H9 (cell line): ENCODE results near the gene SCN10A. TPM values are rescaled to one million over a fixed set of nuclear protein-coding genes. Genes with fewer than 3 reads are reported as not detected.

Source experiments
- DNase-seq: peaks from one replicate; pipeline ENCODE4 v3.0.0-alpha.2; 2017
- H2AFZ ChIP-seq: one replicate; pipeline ENCODE4 v1.6.1; 2013; ENCODE audit warnings: mild to moderate bottlenecking, low read length, control low read depth, moderate library complexity
- H2AK5ac ChIP-seq: 2 replicates; pipeline ENCODE4 v1.6.1; 2013; ENCODE audit warnings: low read length, control low read depth, mixed read lengths; ENCODE audit not compliant: insufficient read length
- H2BK120ac ChIP-seq: one replicate; pipeline ENCODE4 v1.6.1; 2013; ENCODE audit warnings: low read depth, mild to moderate bottlenecking, low read length, control low read depth, inconsistent platforms; ENCODE audit not compliant: poor library complexity, severe bottlenecking
- H2BK12ac ChIP-seq: 2 replicates; pipeline ENCODE4 v1.6.1; 2013; ENCODE audit warnings: low read length, control low read depth, mixed read lengths, low read depth; ENCODE audit not compliant: insufficient read length
- H2BK15ac ChIP-seq: 2 replicates; pipeline ENCODE4 v1.6.1; 2013; ENCODE audit warnings: low read depth, low read length, control low read depth
- H2BK20ac ChIP-seq: one replicate; pipeline ENCODE4 v1.6.1; 2013; ENCODE audit warnings: low read depth, mild to moderate bottlenecking, low read length, control low read depth, inconsistent platforms; ENCODE audit not compliant: poor library complexity, severe bottlenecking
- H2BK5ac ChIP-seq: 2 replicates; pipeline ENCODE4 v1.6.1; 2013; ENCODE audit warnings: low read length, control low read depth, mixed read lengths; ENCODE audit not compliant: insufficient read length
- H3K14ac ChIP-seq: 2 replicates; pipeline ENCODE4 v1.6.1; 2013; ENCODE audit warnings: low read length, control low read depth; ENCODE audit not compliant: insufficient read depth
- H3K18ac ChIP-seq: 2 replicates; pipeline ENCODE4 v1.6.1; 2013; ENCODE audit warnings: low read depth, mild to moderate bottlenecking, mixed read lengths, low read length, control low read depth; ENCODE audit not compliant: insufficient read length
- H3K23ac ChIP-seq: 2 replicates; pipeline ENCODE4 v1.6.1; 2013; ENCODE audit warnings: low read length, control low read depth, mixed read lengths, low read depth; ENCODE audit not compliant: insufficient read length
- H3K23me2 ChIP-seq: 2 replicates; pipeline ENCODE4 v1.6.1; 2013; ENCODE audit warnings: low read depth, mild to moderate bottlenecking, mixed read lengths, low read length, control low read depth; ENCODE audit not compliant: insufficient read length, poor library complexity, severe bottlenecking
- H3K27ac ChIP-seq: 2 replicates; pipeline ENCODE4 v1.5.1; 2013; ENCODE audit warnings: low read length, control low read depth, mixed read lengths, low read depth; ENCODE audit not compliant: insufficient read length
- H3K27me3 ChIP-seq: 2 replicates; pipeline ENCODE4 v1.6.1; 2013; ENCODE audit warnings: low read length, control low read depth, inconsistent platforms; ENCODE audit not compliant: insufficient read depth
- H3K4ac ChIP-seq: 2 replicates; pipeline ENCODE4 v1.6.1; 2013; ENCODE audit warnings: low read depth, mild to moderate bottlenecking, control low read depth, inconsistent platforms, low read length, moderate library complexity
- H3K4me1 ChIP-seq: 2 replicates; pipeline ENCODE4 v1.6.1; 2013; ENCODE audit warnings: low read length, control low read depth, inconsistent platforms; ENCODE audit not compliant: insufficient read depth
- H3K4me2 ChIP-seq: 2 replicates; pipeline ENCODE4 v1.6.1; 2013; ENCODE audit warnings: low read length, control low read depth, mixed read lengths; ENCODE audit not compliant: insufficient read length, insufficient read depth
- H3K56ac ChIP-seq: 2 replicates; pipeline ENCODE4 v1.6.1; 2013; ENCODE audit warnings: low read depth, mild to moderate bottlenecking, mixed read lengths, low read length, control low read depth; ENCODE audit not compliant: insufficient read length
- H3K79me1 ChIP-seq: 2 replicates; pipeline ENCODE4 v1.6.1; 2013; ENCODE audit warnings: low read depth, mild to moderate bottlenecking, moderate library complexity, low read length, control low read depth, inconsistent platforms; ENCODE audit not compliant: insufficient read depth, poor library complexity, severe bottlenecking
- H3K79me2 ChIP-seq: 2 replicates; pipeline ENCODE4 v1.6.1; 2013; ENCODE audit warnings: low read length, control low read depth, inconsistent platforms; ENCODE audit not compliant: insufficient read depth
- H3K9ac ChIP-seq: 2 replicates; pipeline ENCODE4 v1.6.1; 2013; ENCODE audit warnings: low read length, control low read depth, mixed read lengths; ENCODE audit not compliant: insufficient read length; ENCODE audit errors: extremely low read depth
- H3K9me3 ChIP-seq: one replicate; pipeline ENCODE4 v1.6.1; 2013; ENCODE audit warnings: low read depth, low read length, inconsistent platforms; ENCODE audit not compliant: control insufficient read depth
- H3T11ph ChIP-seq: one replicate; pipeline ENCODE4 v1.6.1; 2013; ENCODE audit warnings: mild to moderate bottlenecking, low read length, control low read depth, inconsistent platforms
- H4K20me1 ChIP-seq: one replicate; pipeline ENCODE4 v1.6.1; 2013; ENCODE audit not compliant: control insufficient read depth, insufficient read length, insufficient read depth
- H4K5ac ChIP-seq: 2 replicates; pipeline ENCODE4 v1.6.1; 2013; ENCODE audit warnings: low read depth, mild to moderate bottlenecking, mixed read lengths, low read length, control low read depth; ENCODE audit not compliant: insufficient read length
- H4K8ac ChIP-seq: replicated peaks from 2 replicates; pipeline ENCODE4 v1.6.1; 2013; ENCODE audit warnings: low read length, control low read depth, mixed read lengths, low read depth; ENCODE audit not compliant: insufficient read length
- H4K91ac ChIP-seq: 2 replicates; pipeline ENCODE4 v1.6.1; 2013; ENCODE audit warnings: low read depth, mild to moderate bottlenecking, moderate library complexity, mixed read lengths, low read length, control low read depth; ENCODE audit not compliant: insufficient read length
- H3K27ac Mint-ChIP-seq, 3 experiments: 2 replicates in 2 of 3; 3 replicates in 1 of 3; pipeline ENCODE4 v1.8.0; 2020 to 2021; ENCODE audit warnings: mixed read lengths in 3 of 3, mild to moderate bottlenecking in 1 of 3, moderate library complexity in 1 of 3
- H3K27me3 Mint-ChIP-seq: 2 replicates; pipeline ENCODE4 v1.8.0; 2021; ENCODE audit warnings: low read depth, mild to moderate bottlenecking, moderate library complexity, mixed read lengths
- H3K36me3 Mint-ChIP-seq, 3 experiments: 2 replicates in 2 of 3; 3 replicates in 1 of 3; pipeline ENCODE4 v1.8.0; 2020 to 2021; ENCODE audit warnings: low read depth in 3 of 3, mixed read lengths in 3 of 3; ENCODE audit not compliant: insufficient read depth in 1 of 3
- H3K4me1 Mint-ChIP-seq, 2 experiments: 2 replicates each; pipeline ENCODE4 v1.8.0; 2020; ENCODE audit warnings: mixed read lengths in 2 of 2
- H3K4me3 Mint-ChIP-seq, 2 experiments: 2 replicates in 1 of 2; 3 replicates in 1 of 2; pipeline ENCODE4 v1.8.0; 2020 to 2021; ENCODE audit warnings: mild to moderate bottlenecking in 2 of 2, mixed read lengths in 2 of 2, moderate library complexity in 1 of 2
- H3K9me3 Mint-ChIP-seq, 2 experiments: 2 replicates in 1 of 2; 3 replicates in 1 of 2; pipeline ENCODE4 v1.8.0; 2020; ENCODE audit warnings: mild to moderate bottlenecking in 2 of 2, mixed read lengths in 2 of 2, moderate library complexity in 1 of 2
- CTCF ChIP-seq: fragments of 200-600 bp; sonication (generic); conservative IDR thresholded peaks from 3 replicates; pipeline ENCODE4 v1.8.0; 2021; ENCODE audit warnings: antibody characterized with exemption, mild to moderate bottlenecking
- total RNA-seq: library from RNA; stranded (reverse); gene quantifications from 2 replicates; pipeline ENCODE4 v1.2.1, GENCODE V29; 2021

SCN10A gene
- total RNA-seq, 1 experiment from 2014 or later: not detected

GRCh38 chr3:38853011-38853410 is 37.0 kb upstream of the SCN10A start:
- H3K36me3 Mint-ChIP-seq: no peaks in the 10 kb centered on the region
- Histone ChIP-seq H4K8ac (no peak overlapping the region), H2BK5ac (no peak overlapping the region), H3K4me2 (no peak overlapping the region), H3K79me2 (no peaks in the 10 kb centered on the region), H3K14ac (no peak overlapping the region), H2AFZ (no peak overlapping the region), H3K9me3 (no peaks in the 10 kb centered on the region), H2BK15ac (no peak overlapping the region), H3K23me2 (no peaks in the 10 kb centered on the region), H4K20me1 (no peaks in the 10 kb centered on the region), H4K91ac (no peak overlapping the region), H4K5ac (no peak overlapping the region), H2BK120ac (no peak overlapping the region), H2BK20ac (no peak overlapping the region), H3K79me1 (no peaks in the 10 kb centered on the region), H3K4ac (no peak overlapping the region), H3K23ac (no peak overlapping the region), H3T11ph (no peak overlapping the region), H3K27ac (no peak overlapping the region), H3K56ac (no peak overlapping the region), H2BK12ac (no peak overlapping the region), H3K4me1 (no peaks in the 10 kb centered on the region), H2AK5ac (no peak overlapping the region), H3K18ac (no peak overlapping the region), H3K9ac (no peak overlapping the region), H3K27me3 (no peaks in the 10 kb centered on the region)
- H3K9me3 Mint-ChIP-seq: peaks cover 0 to 9% of the 10 kb centered on the region in 2 experiments; a peak in 1 of 5 replicates
- H3K27me3 Mint-ChIP-seq: peaks cover 3% of the 10 kb centered on the region
- no peak for DNase-seq
- H3K4me1 Mint-ChIP-seq: peaks cover 0 to 2% of the 10 kb centered on the region in 2 experiments; a peak in 1 of 4 replicates
- TF ChIP-seq CTCF: no peak
- no peak overlapping the region for H3K27ac Mint-ChIP-seq
- H3K4me3 Mint-ChIP-seq: no peak overlapping the region
